WI38 (cell line): Measurements from ENCODE around the gene TMEM150C.

ENCODE experiments used
- H3K4me3 ChIP-seq: 2 replicates; pipeline ENCODE4 v1.5.1; 2011; ENCODE audit warnings: low read depth, mild to moderate bottlenecking, control low read depth, low read length
- CTCF ChIP-seq: IDR thresholded peaks from 2 replicates; pipeline ENCODE4 v1.5.1; 2012; ENCODE audit warnings: low read depth, mild to moderate bottlenecking, control low read depth, low read length

Gene TMEM150C

DNA sequence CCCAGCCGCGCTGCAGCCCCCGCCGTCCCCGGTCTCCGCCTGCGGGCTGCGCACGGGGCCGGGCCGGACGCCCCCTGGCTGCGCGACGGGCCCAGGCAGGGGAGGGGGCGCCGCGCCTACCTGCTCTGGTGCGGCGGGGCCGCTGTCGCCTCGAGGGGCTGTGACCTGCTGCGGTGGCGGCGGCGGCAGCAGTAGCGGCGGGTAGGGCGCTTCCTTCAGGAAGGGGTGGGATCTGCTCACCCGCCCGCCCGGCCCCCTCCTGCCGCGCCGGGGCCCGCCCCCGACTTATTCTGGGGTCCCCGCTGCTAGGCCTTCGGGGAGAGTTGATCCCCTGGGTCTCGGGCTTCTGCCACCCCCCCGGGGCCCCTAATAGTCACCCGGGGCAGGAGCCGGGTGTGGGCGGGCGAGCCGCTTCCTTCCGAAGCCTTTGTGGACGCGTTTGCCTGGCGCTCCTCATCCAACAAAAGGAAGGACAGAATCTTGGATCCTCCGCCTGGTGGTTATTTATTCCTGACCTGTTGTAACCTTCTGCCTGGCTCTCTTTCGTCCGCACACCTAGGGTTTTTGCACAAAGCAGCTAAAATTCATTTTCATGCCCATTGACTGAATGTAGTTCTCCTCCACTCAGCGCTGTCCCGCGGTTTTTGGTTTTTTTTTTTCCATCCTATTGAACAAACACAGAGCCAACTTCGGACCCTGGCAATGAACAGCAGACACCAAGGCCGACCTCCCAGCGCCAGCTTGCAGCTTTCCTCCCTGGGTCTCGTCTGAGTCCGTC lies at the start of gene TMEM150C:
Gene TMEM150C, minus strand, starts transcription at position 203 of the 778 bp plus-strand sequence. CDS start 57,331 bp downstream, outside the sequence.
- no peak within 1 kb of the TSS for H3K4me3 ChIP-seq
- TF ChIP-seq CTCF: no peak

DNA sequence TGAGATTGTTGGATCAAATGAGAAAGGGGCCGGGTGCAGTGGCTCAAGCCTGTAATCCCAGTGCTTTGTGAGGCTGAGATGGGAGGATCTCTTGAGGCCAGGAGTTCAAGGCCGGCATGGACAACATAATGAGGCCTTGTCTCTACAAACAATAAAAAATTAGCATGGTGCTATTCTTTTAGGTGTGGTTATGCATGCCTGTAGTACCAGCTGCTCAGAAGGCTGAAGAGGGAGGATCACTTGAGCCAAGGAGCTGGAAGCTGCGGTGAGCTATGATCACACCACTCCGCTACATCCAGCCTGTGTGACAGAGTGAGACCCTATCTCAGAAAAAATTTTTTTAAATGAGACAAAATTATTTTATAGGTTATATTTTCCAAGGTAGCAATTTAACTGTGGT lies 49.7 kb upstream of the TMEM150C start:
- TF ChIP-seq CTCF: no peak
- H3K4me3 ChIP-seq: no peak overlapping the region

DNA sequence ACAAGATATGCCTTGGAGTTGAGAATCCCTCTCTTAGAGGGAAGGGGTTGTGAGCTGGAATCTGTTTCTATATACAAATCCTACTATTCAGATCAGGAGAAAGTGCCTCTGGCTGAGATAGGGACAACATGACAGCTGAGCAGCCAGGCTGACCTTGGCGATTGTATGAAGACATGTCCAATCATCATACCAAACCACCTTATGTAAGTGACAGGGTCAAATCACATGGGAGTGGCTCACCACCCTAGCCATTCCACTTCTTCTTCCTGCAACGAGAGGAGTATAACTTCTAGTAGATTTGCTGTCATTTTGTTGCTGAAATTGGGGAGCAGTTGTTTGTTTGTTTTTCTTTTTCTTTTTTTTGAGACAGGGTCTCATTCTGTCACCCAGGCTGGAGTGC lies 48.3 kb upstream of the TMEM150C start:
- no peak for TF ChIP-seq CTCF
- H3K4me3 ChIP-seq: no peak overlapping the region

DNA sequence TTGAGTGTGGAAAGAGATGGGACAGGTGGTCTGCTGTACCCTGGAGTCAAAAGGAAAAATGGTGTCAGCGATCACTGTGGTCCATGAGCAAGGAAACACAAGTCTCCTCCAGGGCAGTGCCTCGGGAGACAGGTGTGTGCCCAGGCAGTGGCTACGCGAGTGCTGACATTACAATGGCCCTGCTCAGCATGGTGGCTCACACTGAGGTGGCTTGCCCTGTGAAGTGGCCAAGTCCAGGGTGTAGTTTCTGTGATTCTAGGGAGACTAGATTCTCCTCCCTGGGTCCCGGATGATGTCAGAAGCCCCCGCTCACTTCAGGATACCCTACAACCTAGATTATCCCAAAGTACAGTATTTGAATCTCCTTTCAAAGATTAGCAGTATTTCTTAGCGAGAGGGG lies 44.8 kb upstream of the TMEM150C start:
- H3K4me3 ChIP-seq: no peak overlapping the region
- no peak for TF ChIP-seq CTCF

- no peak for TF ChIP-seq CTCF
- H3K4me3 ChIP-seq: no peak overlapping the region
Observed at GRCh38 chr4:82604522-82604921, 42.7 kb upstream of the TMEM150C start.

GRCh38 chr4:82601242-82602015 lies 39.6 kb upstream of the TMEM150C start:
- no peak for TF ChIP-seq CTCF
- no peak overlapping the region for H3K4me3 ChIP-seq

DNA sequence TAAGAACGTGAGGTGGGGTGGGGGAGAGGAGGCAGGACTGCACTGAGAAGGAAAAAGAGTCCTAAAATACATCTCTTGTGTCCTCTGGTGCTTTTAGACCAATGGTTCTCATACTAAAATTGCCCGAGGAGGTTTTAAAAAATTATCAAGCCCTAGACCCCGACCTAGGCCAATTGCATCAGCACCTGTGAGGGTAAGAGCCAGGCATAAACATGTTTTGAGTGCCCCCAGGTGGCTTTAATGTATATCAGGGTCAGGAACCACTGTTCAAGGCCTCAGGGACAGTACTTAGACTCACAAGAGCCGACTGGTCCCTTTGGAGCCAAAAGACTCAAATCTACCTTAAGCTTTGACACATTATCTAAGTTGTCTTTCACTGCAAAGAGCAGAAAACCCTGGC lies 37.5 kb upstream of the TMEM150C start:
- no peak for TF ChIP-seq CTCF
- no peak overlapping the region for H3K4me3 ChIP-seq
